Nephron (organoid): ENCODE data around the gene LRRC57.
A peak's percentile ranks its signal among the peaks of the same experiment; 100 is the strongest.

Experiments
- H3K27ac Mint-ChIP-seq, 3 experiments: 2 replicates each; pipeline ENCODE4 v1.8.0; 2020; ENCODE audit warnings: mixed read lengths in 3 of 3, mild to moderate bottlenecking in 2 of 3, moderate library complexity in 1 of 3
- H3K27me3 Mint-ChIP-seq: 2 replicates; pipeline ENCODE4 v1.8.0; 2021; ENCODE audit warnings: low read depth, mild to moderate bottlenecking, moderate library complexity, mixed read lengths
- H3K36me3 Mint-ChIP-seq: 2 replicates; pipeline ENCODE4 v1.8.0; 2020; ENCODE audit warnings: low read depth, mixed read lengths
- H3K4me1 Mint-ChIP-seq: 2 replicates; pipeline ENCODE4 v1.8.0; 2020; ENCODE audit warnings: mixed read lengths
- H3K4me3 Mint-ChIP-seq, 3 experiments: 2 replicates each; pipeline ENCODE4 v1.8.0; 2020; ENCODE audit warnings: mild to moderate bottlenecking in 3 of 3, mixed read lengths in 3 of 3, moderate library complexity in 2 of 3
- H3K9me3 Mint-ChIP-seq: 2 replicates; pipeline ENCODE4 v1.8.0; 2020; ENCODE audit warnings: mixed read lengths
- TF ChIP-seq, protein P1 (sequence below), 3 experiments: fragments of 200-600 bp; sonication (generic); IDR thresholded peaks; one replicate each; pipeline ENCODE4 v1.5.0; 2021; ENCODE audit warnings: antibody characterized with exemption in 3 of 3; ENCODE audit not compliant: unreplicated experiment in 3 of 3

The LRRC57 gene

DNA sequence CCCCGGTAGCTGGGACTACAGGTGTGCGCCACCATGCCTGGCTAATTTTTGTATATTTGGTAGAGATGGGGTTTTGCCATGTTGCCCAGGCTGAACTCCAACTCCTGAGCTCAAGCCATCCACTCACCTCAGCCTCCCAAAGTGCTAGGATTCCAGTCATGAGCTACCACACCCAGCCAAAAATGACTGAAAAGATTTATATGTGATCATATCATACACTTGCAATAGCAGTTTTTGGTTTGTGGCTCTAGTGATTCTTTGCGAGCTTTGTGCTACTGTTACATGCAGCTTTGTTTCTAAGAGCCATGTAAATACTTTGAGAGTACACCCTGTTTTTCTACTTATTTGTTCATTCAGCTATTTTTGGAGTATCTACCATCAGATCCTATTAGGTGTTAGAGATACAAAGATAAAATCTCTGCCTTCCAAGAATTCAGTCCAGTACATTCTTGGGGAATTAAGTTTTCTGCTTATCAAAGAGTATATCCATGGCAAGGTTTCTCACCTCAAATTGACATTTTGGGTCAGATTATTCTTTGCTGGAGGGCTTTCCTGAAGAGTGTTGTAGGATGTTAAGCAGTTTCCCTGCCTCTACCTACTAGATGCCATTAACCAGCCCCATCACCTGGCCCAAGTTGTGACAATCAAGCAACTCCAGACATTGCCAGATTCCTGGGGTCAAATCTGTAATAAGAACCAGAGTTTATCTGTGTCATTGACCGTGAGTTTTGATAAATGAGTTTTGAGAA, 38.2 kb downstream of the LRRC57 start:
- Mint-ChIP-seq H3K4me3 (no peak overlapping the region), H3K27ac (no peak overlapping the region), H3K4me1 (peaks cover 12% of the 10 kb centered on the region), H3K27me3 (no peaks in the 10 kb centered on the region), H3K9me3 (no peaks in the 10 kb centered on the region), H3K36me3 (peaks cover 27% of the 10 kb centered on the region)
- TF ChIP-seq, protein P1, sequence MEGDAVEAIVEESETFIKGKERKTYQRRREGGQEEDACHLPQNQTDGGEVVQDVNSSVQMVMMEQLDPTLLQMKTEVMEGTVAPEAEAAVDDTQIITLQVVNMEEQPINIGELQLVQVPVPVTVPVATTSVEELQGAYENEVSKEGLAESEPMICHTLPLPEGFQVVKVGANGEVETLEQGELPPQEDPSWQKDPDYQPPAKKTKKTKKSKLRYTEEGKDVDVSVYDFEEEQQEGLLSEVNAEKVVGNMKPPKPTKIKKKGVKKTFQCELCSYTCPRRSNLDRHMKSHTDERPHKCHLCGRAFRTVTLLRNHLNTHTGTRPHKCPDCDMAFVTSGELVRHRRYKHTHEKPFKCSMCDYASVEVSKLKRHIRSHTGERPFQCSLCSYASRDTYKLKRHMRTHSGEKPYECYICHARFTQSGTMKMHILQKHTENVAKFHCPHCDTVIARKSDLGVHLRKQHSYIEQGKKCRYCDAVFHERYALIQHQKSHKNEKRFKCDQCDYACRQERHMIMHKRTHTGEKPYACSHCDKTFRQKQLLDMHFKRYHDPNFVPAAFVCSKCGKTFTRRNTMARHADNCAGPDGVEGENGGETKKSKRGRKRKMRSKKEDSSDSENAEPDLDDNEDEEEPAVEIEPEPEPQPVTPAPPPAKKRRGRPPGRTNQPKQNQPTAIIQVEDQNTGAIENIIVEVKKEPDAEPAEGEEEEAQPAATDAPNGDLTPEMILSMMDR (IDR thresholded peaks at IDR 0.05; ENCODE audit: unreplicated experiment in 3 of 3), result no peak

DNA sequence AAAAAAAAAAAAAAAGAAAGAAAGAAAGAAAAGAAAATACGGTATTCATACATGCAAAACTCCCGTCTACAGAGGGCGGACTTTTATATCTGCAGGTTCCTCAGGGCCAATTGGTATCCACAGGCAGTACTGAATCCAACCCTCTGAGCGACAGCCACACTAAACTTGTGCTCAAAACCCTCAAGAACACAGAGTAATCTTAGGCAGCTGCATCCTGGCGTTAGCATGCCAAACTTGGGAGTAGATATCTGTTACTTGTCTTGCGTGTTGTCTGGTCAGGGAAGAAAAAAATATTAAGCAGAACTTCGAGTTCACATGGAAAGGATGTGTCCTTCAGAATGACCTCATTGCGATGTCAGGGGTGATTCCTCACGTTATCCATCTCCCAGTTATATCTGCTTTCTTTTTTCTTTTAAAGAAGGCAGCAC, 40.3 kb downstream of the LRRC57 start:
- Mint-ChIP-seq H3K9me3 (no peaks in the 10 kb centered on the region), H3K4me1 (peaks cover 12% of the 10 kb centered on the region), H3K27ac (peak overlapping the region in 1 of 3 experiments; percentile 31), H3K27me3 (no peaks in the 10 kb centered on the region), H3K4me3 (no peak overlapping the region), H3K36me3 (peaks cover 14% of the 10 kb centered on the region)
- TF ChIP-seq, protein P1 (IDR thresholded peaks at IDR 0.05; ENCODE audit: unreplicated experiment in 3 of 3), result no peak

DNA sequence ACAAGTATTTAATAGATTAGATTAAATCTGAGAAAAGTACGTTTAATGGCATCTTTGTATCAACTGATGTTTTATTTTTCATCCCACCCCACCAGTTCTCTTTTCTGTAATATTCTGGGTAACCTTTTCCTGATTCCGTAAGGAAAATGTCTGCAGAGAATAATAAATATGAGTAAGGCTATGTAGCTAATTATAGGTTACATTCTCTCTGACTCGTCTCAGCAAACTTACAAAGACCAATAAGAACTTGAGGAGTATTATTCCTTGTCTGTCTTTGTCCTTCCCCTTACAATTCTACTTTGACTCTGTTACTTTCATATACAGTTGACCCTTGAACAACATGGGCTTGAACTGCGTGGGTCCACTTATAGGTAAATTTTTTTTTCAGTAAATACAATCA, 41.1 kb downstream of the LRRC57 start:
- no peaks in the 10 kb centered on the region for H3K27me3 Mint-ChIP-seq
- TF ChIP-seq, protein P1 (IDR thresholded peaks at IDR 0.05; ENCODE audit: unreplicated experiment in 3 of 3), result no peak
- peak overlapping the region in 2 of 3 experiments; percentile 30 to 42 for H3K27ac Mint-ChIP-seq
- peaks cover 12% of the 10 kb centered on the region for H3K4me1 Mint-ChIP-seq
- H3K36me3 Mint-ChIP-seq, result peaks cover 6% of the 10 kb centered on the region
- no peak overlapping the region for H3K4me3 Mint-ChIP-seq
- no peaks in the 10 kb centered on the region for H3K9me3 Mint-ChIP-seq

DNA sequence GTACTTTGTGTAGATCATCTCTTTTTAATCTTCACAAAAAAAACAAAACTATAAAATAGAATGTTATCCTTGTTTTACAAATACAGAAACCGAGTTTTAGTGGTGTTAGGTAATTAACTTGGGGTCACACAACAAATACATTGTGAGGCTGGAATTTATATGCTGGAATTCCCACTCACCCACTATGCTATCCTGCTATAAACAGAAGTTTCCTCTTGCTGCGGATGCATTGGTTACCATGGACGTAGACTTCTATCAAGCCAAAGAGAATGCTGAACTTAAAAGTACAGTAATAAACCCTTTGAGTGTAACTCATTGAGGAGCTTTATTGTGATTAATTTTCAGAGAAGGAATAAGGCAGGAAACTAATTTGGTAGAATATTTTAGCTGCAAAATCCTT, 44.0 kb downstream of the LRRC57 start:
- H3K9me3 Mint-ChIP-seq, result no peaks in the 10 kb centered on the region
- TF ChIP-seq, protein P1 (IDR thresholded peaks at IDR 0.05; ENCODE audit: unreplicated experiment in 3 of 3), result no peak
- H3K4me3 Mint-ChIP-seq, result no peak overlapping the region
- H3K27ac Mint-ChIP-seq, result no peak overlapping the region
- H3K4me1 Mint-ChIP-seq, result peaks cover 12% of the 10 kb centered on the region
- H3K36me3 Mint-ChIP-seq, result peaks cover 3% of the 10 kb centered on the region
- H3K27me3 Mint-ChIP-seq, result no peaks in the 10 kb centered on the region

DNA sequence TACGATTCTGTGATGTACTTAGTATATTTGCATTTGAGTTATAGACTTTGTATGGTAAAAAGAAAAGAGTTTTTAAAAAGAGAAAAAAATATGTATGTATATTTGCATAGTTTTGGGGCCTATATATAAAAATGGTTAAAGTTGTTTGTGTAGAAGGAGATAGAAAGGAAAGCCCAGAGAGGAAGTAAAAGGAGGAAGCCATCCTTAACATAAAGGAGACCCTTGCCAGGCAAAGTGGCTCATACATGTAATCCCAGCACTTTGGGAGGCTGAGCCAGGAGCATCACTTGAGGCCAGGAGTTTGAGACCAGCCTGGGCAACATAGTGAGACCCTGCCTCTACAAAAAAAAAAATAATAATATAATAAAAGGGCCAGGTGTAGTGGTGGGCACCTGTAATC, 44.8 kb downstream of the LRRC57 start:
- Mint-ChIP-seq H3K27me3 (no peaks in the 10 kb centered on the region), H3K4me3 (no peak overlapping the region), H3K27ac (no peak overlapping the region), H3K36me3 (peaks cover 1% of the 10 kb centered on the region), H3K9me3 (no peaks in the 10 kb centered on the region), H3K4me1 (peaks cover 12% of the 10 kb centered on the region)
- TF ChIP-seq, protein P1 (IDR thresholded peaks at IDR 0.05; ENCODE audit: unreplicated experiment in 3 of 3), result no peak

DNA sequence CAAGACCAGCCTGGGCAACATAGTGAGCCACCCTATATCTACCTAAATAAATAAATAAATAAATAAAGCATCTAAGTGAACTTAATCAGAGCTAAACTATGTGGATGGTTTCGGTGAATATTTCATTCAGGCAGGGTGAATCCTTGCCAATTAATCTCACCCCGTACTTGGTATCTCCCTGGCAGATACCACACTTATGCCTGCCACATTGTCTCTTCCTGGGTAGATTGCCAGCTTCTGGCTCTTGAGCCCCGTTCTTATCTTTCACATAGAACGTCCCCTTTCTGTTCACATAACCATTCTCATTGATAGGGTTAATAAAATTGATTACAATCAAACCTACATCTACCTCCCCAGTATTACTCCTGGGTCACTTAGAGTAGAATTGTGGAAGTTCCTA, 46.1 kb downstream of the LRRC57 start:
- TF ChIP-seq, protein P1 (IDR thresholded peaks at IDR 0.05; ENCODE audit: unreplicated experiment in 3 of 3), result no peak
- Mint-ChIP-seq H3K36me3 (no peaks in the 10 kb centered on the region), H3K9me3 (no peaks in the 10 kb centered on the region), H3K27ac (no peak overlapping the region), H3K4me3 (no peak overlapping the region), H3K4me1 (peaks cover 5% of the 10 kb centered on the region), H3K27me3 (no peaks in the 10 kb centered on the region)
